HL-60/S4 (cell line): ENCODE results near the gene FOXJ1.
"Not testable (repeated sequence)": the region's sequence is repeated elsewhere in the genome, so short reads cannot be mapped to it uniquely, and the experiment has no call there.

Source experiments
- in situ Hi-C: fragments of 300-500 bp; cut with MboI; formaldehyde crosslinking; loops from 2 replicates; pipeline ENCODE4 v1.14.3; 2022; ENCODE audit warnings: low sequenced_read_pairs

FOXJ1 gene, protein sequence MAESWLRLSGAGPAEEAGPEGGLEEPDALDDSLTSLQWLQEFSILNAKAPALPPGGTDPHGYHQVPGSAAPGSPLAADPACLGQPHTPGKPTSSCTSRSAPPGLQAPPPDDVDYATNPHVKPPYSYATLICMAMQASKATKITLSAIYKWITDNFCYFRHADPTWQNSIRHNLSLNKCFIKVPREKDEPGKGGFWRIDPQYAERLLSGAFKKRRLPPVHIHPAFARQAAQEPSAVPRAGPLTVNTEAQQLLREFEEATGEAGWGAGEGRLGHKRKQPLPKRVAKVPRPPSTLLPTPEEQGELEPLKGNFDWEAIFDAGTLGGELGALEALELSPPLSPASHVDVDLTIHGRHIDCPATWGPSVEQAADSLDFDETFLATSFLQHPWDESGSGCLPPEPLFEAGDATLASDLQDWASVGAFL

DNA sequence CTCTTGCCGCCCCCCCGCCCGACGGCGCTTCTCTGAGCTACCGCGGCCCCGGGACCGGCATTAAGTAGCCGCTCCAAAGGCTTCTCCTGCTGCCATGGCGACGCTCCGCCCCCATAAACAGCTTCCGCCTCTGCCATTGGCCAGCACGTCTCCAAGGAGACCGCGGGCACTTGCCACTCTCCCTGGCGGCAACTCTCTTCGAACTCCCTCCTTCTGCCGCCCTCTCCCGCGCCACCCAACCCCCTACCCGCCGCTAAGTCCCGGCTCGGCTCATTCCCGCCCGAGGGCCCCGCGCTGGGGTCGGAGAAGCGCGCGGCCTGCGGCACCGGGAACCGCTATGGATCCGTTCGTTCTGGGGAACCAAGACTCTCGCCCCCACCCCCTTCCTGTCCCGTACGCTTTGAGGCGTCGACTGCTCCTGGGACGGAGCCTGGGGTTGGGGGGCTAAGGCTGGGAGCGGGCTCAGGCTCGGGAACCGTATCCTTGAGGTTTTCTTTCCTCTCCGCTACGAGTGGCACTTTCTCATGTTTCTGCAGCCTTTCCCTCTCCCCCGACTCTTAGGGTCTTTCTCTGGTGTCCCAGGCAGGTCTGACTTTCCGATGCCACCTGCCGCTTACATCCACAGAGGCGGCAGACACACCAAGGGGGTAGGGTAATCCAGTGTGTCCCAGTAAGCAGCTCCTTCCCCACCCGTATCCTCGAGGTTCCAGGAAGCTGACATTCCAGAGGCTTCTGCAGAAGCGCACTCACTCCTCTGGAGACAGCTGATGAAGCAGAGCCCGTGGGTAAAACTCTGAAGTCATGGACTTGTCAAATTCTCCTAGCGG lies at the start of gene FOXJ1:
FOXJ1 (minus strand) TSS at position 34 of the 827 bp plus-strand sequence. CDS start 850 bp downstream, outside the sequence.
- in situ Hi-C loops = no loop called here

DNA sequence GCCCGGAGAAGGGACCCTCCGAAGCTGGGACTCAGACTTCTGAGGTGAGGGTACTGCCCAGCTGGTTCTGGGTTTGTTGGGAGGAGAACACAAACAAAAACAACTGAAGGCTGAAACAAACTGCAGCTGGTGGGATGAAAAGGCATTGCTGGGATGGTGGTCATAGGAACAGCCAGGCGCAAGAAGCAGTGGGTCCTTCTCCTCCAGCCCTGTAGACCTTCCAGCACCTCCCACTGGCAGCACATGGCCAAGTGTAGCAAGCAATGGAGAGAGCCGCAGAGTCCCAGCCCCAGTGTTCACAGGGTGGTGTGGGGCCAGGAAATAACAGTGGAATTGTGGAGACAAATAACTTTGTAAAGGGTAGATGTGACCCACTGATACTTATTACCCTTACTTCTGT lies 48.7 kb upstream of the FOXJ1 start:
- in situ Hi-C loops = loop anchor here (10.0 kb wide), 1 partner anchor 75 kb away; the partner anchor contains the start of gene UBALD2

DNA sequence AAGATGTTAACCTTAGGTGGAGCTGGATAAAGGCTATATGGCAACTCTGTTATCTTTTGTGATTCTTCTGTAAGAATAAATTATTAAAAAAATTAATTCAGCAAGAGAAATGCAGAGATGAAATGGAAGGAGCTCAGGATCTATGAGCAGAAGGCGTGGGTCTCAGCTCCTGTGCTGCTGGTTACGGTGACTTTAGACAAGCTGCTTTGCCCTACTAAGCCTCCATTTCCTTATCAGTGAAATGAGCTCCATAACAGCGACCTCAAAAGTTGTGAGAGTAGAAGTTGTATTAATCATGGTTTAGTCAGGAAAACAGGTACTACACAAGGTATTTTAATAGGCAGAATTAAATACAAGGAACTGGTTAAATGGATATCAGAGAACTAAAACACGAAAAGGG lies 48.2 kb upstream of the FOXJ1 start:
- in situ Hi-C loops = no loop called here

DNA sequence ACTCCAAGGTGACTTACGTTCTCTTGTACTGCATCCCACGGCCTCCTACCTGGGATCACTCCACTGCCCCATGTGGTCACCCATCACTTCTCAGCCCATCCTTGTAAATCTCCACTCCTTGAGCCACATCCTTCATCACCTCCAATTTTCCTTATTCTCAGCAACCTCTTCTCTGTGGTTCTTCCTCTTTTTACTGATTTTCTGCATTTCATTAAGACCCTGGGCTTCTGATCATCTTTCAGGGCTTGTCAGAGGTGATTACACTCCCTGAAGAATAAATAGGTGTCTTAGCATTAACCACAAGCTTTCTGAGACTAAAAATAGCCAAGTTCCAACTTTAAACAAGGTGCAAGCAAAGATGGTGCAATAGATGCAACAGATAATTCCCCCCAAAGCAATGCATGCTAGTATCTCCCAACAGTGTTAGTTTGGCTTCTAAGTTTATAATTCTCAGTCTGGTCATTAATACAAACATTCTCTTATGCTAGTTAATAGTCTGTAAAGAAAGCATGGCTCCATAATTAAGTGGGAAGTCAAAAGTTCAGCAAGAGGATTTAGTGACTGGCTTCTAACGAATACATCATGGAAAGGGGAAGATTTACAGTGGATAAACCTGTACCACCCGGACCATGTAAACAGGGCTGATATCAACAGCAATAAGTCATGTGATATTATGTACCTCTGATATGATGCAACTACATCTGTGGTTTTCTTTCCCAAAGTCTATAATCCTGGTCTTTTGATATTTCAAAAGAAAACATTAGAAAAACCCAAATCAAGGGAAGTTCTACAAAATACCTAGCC lies 47.4 kb upstream of the FOXJ1 start:
- in situ Hi-C loops = no loop called here

DNA sequence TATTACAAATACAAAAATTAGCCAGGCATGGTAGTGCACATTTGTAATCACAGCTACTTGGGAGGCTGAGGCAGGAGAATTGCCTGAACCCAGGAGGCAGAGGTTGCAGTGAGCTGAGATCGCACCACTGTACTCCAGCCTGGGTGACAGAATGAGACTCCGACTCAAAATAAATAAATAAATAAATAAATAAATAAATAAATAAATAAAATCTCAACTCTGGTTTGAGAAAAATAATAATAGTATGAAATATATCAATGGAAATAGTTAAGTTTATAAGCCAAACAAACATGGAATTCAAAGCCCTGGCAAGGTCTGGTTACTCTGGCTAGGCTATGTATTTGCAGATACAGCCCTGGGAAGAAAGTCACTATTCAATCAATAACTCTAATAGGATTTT lies 45.7 kb upstream of the FOXJ1 start:
- in situ Hi-C loops = not testable (repeated sequence)

DNA sequence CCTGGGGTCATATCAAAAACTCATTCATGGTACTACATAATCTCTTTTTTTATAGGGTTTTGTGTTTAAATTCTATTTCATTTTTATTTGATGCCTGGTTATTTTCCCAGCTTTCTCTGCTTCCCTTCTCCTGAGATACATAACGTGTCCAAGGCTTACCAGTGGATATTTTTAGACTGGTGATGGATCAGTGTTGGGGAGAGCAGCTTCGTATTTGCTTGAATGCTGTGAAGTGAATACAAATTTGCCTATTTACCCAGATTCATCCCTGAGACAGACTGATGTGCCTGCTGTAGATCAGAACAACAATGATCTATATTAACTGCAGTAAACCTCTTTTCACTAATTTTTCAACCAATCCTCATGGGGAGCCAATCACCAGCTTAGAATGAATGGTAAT lies 43.2 kb upstream of the FOXJ1 start:
- in situ Hi-C loops = no loop called here

DNA sequence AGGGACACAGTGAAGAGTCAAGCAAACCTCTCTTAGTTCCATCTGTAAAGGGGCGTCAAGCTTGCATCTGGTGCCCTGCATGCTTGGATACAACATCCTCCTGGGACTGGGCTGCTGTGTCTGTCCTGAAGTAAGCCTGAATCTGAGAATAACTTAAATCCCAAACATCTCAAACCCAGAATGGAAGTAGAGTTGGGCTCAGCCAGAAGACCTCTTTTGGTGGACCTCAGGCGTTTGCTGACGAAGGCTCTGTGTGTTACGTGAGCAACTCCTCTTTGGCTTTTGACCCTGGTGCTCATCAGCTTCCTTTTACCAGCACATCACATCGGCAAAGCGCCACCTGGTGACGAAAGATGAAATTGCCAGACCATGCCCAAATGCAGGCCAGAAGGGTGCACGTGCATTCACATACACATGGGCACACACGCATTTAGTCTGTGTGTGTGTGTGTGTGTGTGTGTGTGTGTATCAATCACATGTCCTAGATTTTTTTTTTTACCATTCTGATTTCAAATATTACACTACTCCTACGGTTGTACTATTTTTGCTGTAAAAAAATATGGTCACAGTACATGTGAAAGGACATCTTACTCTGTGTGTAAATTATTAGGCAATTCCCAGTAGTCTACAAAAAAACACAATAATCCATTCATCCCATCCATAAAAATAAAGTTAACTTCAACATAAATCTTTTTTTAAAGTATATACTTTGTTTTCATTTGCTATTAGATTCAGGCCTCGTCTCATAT lies 41.1 kb upstream of the FOXJ1 start:
- in situ Hi-C loops = no loop called here

DNA sequence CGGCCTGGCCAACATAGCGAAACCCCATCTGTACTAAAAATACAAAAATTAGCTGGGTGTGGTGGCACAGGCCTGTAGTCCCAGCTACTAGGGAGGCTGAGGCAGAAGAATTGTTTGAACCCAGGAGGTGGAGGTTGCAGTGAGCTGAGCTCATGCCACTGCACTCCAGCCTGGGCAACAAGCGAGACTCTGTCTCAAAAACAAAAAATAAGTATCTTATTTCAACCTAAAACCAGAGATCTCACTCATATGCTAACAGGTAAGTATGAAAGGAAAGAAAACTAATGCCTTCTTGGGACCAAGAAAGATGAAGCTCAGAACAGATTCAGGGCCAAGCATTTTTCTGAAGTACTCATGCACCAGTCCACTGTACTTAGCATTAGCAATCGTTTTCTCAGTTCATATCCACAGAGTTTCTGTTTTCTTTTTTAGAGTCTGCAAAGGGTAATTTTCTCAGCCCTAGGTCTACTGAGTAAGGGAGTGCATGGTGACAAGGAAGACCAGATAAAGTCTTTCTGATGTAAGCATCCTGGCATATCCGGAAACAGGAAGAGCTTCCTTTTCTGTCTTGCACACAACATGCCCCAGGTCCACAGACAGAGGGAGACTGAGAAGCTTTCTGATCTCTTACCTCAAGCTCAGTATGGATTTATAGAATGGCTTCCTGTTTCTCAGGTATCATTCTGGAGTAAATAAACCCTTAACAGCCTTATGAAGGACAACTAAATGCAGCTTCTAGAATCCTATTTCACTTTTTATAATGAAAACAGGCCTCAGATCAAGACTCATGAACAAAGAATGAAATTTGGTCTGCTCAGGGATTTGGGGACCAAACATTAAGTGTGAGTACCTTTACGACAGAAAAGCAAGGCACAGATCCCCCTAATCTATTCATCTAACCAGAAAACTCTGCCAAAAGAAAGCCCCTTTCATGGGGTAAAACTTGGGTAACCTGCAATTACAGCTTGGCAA lies 38.7 kb upstream of the FOXJ1 start:
- in situ Hi-C loops = no loop called here

DNA sequence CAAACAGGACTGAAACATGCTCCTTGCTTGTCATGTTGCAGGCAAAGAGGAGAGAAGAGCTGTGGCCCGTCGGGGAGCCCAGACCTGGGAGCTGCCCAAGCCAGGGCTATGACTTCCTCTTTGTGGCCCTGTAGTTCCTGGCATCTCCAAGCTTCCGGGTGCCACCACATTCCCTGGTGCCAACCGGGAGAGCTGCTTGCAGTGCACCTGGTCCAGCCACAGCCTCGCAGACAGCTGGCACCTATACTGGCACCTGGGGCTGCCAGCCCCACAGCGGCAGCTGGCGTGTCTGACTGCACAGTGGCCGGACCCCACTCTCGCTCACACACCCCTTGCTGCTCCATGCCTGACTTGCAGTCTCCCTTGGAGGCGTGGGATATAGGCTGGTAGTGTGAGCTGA lies 37.1 kb upstream of the FOXJ1 start:
- in situ Hi-C loops = no loop called here

DNA sequence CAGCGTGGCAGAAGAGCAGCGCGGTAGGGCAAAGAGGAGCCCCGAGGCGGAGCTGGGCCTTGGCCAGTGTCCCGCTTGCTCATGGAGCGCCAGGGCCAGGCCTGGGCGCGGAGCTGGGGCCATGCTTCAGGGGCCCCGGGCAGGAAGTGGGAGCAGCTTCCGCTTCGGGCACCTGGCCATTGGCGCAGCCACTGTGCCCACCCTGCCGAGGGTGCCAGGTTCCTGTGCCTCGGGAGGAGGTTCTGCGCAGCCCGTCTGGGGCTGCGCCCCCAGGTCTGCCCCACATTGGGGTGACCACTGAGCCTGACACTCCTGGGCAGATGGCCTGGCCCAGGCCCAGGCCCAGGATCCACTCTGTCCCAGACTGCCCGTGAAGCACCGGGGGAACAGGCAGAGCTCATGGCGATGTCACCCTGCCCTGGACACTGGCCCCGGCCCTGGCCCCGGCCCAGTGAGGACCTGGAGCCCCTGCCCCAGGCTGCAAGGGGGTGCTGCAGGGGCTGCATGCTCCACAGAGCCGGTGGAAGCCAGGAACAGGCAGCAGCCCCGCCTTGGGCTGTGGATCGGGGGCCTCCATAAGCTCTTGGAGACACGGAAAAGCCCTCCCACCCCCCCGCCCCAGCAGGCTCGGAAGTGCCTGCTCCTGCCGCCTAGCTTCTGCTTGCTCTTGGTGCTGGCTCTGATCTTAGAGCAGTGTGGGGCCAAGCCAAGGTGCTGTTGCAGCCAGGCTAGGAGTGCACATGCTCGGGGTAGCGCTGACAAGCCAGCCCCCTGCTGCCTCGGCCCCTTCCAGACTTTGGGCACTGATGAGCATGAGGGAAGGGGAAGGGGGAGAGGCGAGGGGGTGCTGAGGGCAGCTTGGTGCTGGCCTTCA lies 35.9 kb upstream of the FOXJ1 start:
- in situ Hi-C loops = no loop called here

DNA sequence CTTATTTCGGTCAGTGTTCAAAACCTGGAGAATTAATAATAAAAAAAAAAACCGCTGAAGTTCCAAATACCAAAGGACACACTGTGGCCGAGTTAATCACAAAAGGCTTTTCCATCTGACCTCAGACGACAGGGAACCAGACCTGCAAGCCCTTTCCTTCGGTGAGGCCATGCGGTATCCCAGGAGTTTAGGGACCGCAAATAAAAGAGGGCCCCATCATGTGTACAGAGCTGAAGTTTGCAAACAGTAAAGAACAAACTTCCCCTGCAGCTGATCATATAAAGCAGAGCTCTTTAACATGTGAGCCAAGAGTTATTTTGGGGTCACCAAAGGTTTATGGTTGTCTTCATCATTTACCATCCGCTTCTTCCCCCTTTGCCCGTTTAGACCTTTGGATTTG lies 33.0 kb upstream of the FOXJ1 start:
- in situ Hi-C loops = no loop called here

DNA sequence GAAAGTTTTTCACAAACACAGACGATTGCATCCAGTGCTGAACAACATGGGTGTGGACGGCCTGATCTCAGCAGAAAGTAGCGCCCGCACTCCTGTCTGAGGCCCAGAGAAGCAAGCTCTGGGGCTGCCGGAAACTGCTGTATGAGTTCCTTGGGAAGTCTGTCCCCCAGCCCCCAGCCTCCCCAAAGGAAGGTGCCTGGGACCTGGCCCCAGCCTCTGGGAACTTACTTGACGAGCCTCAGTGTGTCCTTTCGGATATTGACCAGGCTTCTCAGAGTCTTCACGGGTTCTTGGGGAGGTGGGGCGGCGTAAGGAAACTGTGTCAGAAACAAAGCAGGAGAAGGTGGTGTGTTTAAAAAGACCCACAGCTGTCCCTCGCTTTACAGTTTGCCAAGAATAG lies 32.4 kb upstream of the FOXJ1 start:
- in situ Hi-C loops = no loop called here

DNA sequence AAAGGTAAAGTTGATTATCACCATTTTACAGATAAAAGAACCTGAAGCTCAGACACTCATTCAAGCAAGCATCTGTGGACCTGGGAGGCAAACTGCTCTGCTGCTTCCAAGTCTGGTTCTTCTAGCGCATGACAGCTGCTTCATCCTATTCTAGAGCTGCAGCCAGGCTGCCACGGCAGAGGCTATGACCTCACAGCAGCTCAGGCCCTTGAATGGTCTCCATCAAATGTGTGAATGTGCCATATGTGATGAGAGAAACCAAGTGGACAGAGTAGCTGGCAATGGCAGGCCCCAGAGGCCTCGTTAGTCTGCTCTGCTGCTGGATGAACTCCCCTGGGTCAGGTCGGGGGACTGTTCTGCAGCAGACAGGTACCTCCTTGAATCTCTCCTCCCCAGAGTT lies 30.7 kb upstream of the FOXJ1 start:
- in situ Hi-C loops = no loop called here

DNA sequence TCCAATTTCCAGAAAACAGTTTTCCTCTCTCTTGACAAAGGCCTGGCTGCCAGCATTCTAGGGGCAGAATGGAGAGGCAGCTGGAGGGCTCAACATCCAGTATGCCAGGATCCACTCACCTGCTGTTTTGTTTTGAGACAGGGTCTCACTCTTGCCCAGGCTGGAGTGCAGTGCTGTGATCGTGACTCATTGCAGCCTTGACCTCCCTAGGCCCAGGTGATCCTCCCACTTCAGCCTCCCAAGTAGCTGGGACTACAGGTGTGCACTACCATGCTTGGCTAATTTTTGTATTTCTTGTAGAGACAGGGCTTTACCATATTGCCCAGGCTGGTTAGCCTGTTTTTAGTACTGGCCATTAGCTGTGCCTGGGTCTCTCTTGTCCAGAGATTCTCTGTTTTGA lies 29.1 kb upstream of the FOXJ1 start:
- in situ Hi-C loops = no loop called here

DNA sequence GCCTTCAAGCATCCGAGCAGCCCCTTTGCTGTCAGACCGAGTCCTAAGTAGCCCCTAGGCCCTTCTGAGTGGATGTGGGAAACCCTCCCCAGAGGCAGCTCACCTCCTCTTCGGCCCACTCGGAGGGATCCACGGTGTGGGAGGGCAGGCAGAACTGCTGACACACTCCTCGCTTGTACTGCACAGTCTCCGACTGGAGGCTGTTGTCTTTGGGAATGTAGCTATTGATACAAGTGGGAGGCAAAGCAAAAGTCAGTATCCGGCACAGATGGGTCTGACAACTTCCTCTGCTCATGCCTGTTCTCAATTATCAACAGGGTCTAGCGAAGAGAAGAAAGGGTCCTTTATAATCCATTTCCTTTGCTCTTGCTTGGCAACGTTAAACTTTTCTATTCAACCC lies 25.9 kb upstream of the FOXJ1 start:
- in situ Hi-C loops = no loop called here

DNA sequence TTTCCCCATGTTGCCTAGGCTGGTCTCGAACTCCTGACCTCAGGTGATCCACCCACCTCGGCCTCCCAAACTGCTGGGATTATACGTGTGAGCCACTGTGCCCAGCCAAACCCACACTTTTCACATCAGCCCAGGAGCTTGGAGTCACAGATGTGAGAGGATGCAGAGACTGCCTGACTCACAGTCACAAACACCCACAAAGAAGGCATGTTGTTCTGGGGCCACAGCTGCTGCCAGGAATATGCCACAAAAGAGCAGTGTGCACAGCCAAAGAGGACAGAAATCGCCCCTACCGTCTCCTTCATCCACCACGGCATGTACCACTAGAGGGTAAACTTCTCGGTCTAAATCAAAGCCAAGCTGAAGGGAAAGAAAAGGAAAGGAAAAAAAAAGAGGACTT lies 25.1 kb upstream of the FOXJ1 start:
- in situ Hi-C loops = no loop called here

DNA sequence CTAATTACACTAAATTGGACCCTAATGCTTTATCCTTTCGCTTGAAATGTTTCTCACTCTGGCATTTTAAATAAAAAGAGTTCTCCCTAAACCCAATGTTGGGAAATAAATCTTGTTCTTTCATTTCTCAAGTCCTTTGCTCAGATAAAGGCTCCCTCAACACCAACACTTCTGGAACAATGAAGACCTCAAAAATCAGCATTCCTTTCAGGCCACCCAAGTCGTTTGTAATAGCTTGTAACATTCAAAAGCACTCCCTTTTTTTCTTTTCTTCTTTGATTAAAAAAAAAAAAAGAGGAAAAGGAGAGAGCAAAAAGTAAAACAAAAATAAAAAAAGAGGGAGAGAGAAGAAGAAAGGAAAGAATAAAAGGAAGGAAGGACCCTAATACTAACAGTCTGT lies 23.3 kb upstream of the FOXJ1 start:
- in situ Hi-C loops = no loop called here

DNA sequence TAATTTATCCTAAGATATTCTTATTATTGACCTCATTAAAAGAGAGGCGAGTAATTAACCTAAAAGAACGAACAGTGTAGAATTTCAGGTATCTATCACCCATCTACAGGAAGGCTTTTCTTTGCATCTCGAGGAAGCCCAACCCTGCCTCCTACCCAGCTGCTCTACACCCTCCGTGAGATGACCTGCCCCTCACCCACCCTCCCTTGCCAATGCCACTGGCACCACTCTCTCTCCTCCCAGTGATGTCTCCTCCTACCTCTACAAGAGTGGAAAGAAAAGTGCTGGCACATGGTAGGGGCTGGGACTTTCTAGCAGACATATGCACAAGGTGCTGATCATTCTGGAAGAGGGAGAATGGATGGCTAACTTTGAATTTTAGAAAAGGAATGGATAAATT lies 22.9 kb upstream of the FOXJ1 start:
- in situ Hi-C loops = no loop called here
